Memory B cell (primary cell): ENCODE data around the gene MS4A10.
A peak's percentile ranks its signal among the peaks of the same experiment; 100 is the strongest.

Experiments used
- ATAC-seq: fragments of 150-1000 bp; cut with Tn5 transposase; 2 replicates; pipeline ENCODE4 v1.10.0; 2021; ENCODE audit warnings: low read depth, mild to moderate bottlenecking, moderate library complexity
- DNase-seq, 2 donors: peaks; one replicate each; pipeline ENCODE4 v3.0.0; 2022; ENCODE audit warnings: low spot score in 2 of 2
- H3K27ac Mint-ChIP-seq: one replicate; pipeline ENCODE4 v1.8.0; 2022; ENCODE audit warnings: mild to moderate bottlenecking, moderate library complexity, mixed read lengths
- H3K27me3 Mint-ChIP-seq: one replicate; pipeline ENCODE4 v1.8.0; 2022; ENCODE audit warnings: mixed read lengths
- H3K36me3 Mint-ChIP-seq: one replicate; pipeline ENCODE4 v1.8.0; 2022; ENCODE audit warnings: mild to moderate bottlenecking, mixed read lengths
- H3K4me1 Mint-ChIP-seq: one replicate; pipeline ENCODE4 v1.8.0; 2022; ENCODE audit warnings: mixed read lengths
- H3K4me3 Mint-ChIP-seq: one replicate; pipeline ENCODE4 v1.8.0; 2022; ENCODE audit warnings: mild to moderate bottlenecking, moderate library complexity, mixed read lengths
- H3K9me3 Mint-ChIP-seq: one replicate; pipeline ENCODE4 v1.8.0; 2022; ENCODE audit warnings: mixed read lengths

The MS4A10 gene

DNA sequence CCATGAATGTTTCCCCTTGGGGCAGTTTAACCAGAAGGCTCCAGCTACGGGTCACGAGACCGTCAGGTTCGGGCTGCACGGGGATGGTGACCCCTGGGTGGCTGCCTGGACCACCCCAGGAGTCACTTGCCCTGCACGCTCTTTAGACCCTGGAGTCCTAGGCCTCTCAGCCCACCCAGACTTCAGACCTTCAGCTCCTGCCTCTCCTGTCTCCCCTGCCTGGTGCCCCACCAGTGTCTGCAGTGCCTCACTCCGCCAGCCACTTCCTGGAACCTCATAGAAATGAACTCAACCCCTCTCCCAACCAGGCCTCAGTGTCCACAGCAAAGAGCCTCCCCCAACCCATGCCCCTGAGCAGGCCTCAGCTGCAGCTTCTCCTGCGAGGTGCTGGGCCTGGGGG is 12.5 kb upstream of the MS4A10 start:
- Mint-ChIP-seq H3K9me3 (no peaks in the 10 kb centered on the region), H3K27me3 (peaks cover 17% of the 10 kb centered on the region), H3K36me3 (no peaks in the 10 kb centered on the region), H3K27ac (no peak overlapping the region), H3K4me1 (peaks cover 7% of the 10 kb centered on the region), H3K4me3 (no peak overlapping the region)
- ATAC-seq (no peak), DNase-seq (no peak)

DNA sequence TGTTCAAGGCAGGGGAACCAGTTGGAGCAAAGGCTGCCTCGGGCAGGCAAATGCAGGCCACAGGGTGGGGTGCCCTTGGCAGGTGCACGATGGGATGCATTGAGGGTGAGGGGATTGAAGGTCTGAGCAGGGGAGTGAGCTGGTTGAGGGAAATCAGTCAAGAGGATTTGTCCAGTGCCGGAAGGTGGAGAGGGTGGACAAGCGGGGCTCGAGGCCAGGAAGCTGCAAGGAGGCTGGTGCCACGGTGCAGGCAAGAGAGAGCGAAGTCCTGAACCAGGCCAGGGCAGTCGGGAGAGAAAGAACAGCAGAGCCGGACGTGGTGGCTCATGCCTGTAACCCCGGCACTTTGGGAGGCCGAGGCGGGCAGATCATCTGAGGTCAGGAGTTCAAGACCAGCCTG is 10.4 kb upstream of the MS4A10 start:
- Mint-ChIP-seq H3K27me3 (peaks cover 8% of the 10 kb centered on the region), H3K4me1 (peaks cover 7% of the 10 kb centered on the region), H3K4me3 (no peak overlapping the region), H3K36me3 (no peaks in the 10 kb centered on the region), H3K9me3 (peaks cover 2% of the 10 kb centered on the region), H3K27ac (no peak overlapping the region)
- DNase-seq: no peak
- ATAC-seq: no peak

DNA sequence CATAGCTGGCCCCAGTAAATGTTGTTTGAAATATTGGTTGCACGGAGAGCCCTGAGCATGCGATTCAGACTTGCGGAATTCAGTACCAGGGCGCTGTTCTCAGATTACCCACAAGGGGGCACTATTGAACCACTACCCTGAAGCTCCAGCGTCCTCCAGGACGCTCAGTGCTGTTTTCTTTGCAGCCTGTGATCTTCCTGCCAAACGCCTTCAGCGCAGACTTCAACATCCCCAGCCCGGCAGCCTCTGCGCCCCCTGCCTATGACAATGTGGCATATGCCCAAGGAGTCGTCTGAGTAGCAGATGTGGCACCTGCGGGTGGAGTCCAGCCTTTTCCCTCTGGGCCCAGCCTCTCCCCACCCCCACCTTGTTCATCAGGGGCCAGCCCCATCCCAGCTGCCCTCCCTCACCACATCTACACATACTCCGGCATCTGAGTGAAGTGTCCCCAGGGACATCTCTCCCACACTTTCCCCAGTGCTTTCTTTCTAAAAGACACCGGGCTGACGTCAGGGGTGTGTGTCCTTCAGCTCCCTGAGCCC is 9.6 kb upstream of the MS4A10 start:
- no peaks in the 10 kb centered on the region for H3K36me3 Mint-ChIP-seq
- peak; percentile 94 for ATAC-seq
- peaks cover 2% of the 10 kb centered on the region for H3K9me3 Mint-ChIP-seq
- peaks cover 7% of the 10 kb centered on the region for H3K27me3 Mint-ChIP-seq
- H3K4me3 Mint-ChIP-seq: no peak overlapping the region
- DNase-seq: peak; percentile 82
- H3K4me1 Mint-ChIP-seq: peaks cover 7% of the 10 kb centered on the region
- H3K27ac Mint-ChIP-seq: no peak overlapping the region

DNA sequence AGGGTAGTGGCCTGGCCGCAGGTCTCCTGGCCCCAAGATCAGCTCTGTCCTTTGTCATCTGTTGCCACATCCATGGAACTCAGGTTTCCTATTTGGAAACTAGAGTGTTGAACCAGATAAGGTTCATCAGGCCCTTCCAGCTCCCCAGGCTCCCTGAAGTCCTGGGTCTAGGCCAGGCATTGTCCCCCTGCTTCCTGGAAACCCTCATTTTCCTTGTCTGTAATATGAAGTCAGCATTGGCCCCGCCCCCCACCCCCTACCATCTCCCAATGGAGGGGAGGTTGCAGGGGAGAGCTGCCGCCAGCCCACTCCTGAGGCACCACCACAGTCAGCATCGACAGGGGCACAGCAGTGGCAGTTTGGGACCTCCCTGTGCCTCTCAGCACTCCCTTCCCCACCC is 9.0 kb upstream of the MS4A10 start:
- DNase-seq (no peak), ATAC-seq (no peak)
- Mint-ChIP-seq H3K27me3 (peaks cover 7% of the 10 kb centered on the region), H3K36me3 (no peaks in the 10 kb centered on the region), H3K27ac (no peak overlapping the region), H3K4me3 (no peak overlapping the region), H3K9me3 (peaks cover 2% of the 10 kb centered on the region), H3K4me1 (peaks cover 7% of the 10 kb centered on the region)

DNA sequence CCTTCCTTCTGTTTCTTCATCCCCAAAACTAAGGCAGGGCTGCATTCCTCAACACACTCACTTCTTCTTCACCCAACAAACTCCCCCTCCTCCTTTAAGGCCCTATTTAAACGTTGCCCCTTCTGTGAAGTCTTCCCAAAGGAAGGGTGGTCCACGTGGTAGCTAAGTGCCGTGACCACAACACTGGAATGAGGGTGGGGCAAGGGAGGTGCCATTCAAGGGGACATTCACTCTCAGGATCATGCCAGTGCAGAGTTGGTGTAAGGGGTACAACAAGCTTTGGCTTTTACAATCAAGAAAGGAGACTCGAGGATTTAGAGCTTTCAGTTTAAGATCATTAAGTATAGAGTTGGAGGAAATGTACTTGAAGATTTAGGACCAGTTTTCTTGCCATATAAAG is 8.0 kb upstream of the MS4A10 start:
- H3K27ac Mint-ChIP-seq: no peak overlapping the region
- ATAC-seq (no peak), DNase-seq (no peak)

DNA sequence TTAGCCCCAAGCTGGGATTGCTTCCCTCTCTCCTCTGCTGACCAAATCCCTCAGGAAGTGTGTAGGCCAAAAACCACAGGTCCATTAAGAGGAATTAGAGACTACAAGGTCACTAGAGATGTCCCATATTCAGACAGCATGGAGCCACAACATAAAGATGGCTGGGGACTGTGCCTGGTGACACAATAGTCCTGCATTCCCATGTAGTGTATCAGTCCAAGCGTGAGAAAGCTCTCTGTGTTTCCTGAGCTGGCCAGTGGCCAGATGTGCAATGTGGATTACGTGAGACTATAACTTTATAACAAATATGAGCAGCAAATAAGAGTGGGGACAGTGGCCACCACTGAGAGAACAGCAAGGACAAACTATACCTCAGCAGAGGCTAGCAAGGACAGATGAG is 7.6 kb upstream of the MS4A10 start:
- Mint-ChIP-seq H3K4me3 (no peak overlapping the region), H3K27me3 (peaks cover 3% of the 10 kb centered on the region), H3K9me3 (peaks cover 2% of the 10 kb centered on the region), H3K27ac (no peak overlapping the region), H3K4me1 (peaks cover 5% of the 10 kb centered on the region), H3K36me3 (no peaks in the 10 kb centered on the region)
- no peak for DNase-seq
- ATAC-seq: no peak

More for the DNA sequence above, 8.0 kb upstream of the MS4A10 start:
- Mint-ChIP-seq H3K4me3 (no peak overlapping the region), H3K27me3 (peaks cover 3% of the 10 kb centered on the region), H3K4me1 (peaks cover 5% of the 10 kb centered on the region), H3K36me3 (no peaks in the 10 kb centered on the region), H3K9me3 (peaks cover 2% of the 10 kb centered on the region)

DNA sequence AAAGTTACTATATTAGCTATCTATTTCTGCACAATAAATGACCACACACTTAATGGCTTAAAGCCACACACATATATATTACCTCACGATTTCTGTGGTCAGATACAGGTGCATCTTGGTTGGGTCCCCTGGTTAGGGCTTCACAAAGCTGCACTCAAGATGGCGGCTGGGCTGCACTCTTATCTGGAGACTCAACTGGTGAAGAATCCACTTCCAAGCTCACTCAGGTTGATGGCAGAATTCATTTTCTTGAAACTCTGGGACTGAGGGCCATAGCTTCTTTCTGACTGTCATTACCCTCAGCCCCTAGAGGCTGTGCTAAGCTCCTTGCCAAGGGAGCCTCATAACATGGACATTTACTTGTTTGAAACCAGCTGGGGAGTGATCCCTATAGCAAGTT is 5.1 kb upstream of the MS4A10 start:
- no peak overlapping the region for H3K27ac Mint-ChIP-seq
- no peaks in the 10 kb centered on the region for H3K4me1 Mint-ChIP-seq
- no peaks in the 10 kb centered on the region for H3K27me3 Mint-ChIP-seq
- DNase-seq: no peak
- peaks cover 2% of the 10 kb centered on the region for H3K9me3 Mint-ChIP-seq
- H3K36me3 Mint-ChIP-seq: no peaks in the 10 kb centered on the region
- ATAC-seq: no peak
- H3K4me3 Mint-ChIP-seq: no peak overlapping the region

DNA sequence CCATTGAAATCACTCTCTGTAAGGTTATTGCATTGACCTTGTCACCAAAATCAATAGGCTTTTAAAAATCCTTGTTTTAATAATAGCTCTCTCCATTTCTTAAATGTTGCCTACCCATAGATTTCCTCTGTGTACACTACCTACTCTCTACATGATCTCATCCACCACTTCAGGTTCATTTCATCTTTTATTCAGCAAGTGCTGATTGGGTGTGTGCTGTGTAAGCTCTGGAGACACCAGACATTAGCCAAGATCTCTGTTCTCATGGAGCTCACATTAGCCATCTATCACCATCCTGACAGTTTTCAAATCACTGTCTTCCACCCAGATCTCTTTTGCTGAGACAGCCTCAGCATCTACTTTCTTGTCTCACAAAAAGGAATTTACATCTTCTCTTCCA is 4.4 kb upstream of the MS4A10 start:
- Mint-ChIP-seq H3K36me3 (no peaks in the 10 kb centered on the region), H3K4me3 (no peak overlapping the region), H3K9me3 (peaks cover 2% of the 10 kb centered on the region), H3K27me3 (no peaks in the 10 kb centered on the region), H3K4me1 (no peaks in the 10 kb centered on the region), H3K27ac (no peak overlapping the region)
- ATAC-seq: no peak
- DNase-seq: no peak

DNA sequence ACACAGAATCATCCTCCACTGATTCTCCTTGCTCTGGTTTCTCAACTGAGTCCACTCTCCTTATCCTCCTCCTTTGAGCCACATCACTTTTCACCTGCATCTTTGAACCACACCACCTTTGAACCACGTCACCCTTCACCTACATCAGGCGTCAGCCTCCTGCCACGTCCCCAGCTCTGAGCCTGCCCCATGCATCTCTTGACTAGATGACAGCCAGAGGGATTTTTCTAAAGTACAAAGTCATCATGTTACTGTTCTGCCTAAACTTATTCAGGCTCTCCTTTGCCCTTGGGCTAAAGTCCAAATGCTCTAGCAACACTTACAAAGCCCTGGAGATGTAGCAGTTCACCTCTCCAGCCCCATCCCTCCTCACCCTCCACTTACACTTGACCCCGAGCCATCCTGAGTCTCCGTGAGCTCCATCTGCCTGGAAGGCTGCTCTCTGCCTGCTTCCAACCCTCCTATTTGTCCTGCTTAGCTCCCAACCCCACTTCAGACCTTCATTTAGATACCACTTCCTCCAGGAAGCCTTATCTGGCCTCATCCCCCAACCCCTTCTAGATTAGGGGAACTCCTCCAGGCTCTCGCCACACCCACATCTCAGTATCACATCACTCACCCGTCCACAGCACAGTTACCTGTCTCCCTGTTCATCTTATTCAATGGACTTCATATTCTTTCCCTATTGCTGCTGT is 3.7 kb upstream of the MS4A10 start:
- Mint-ChIP-seq H3K4me1 (no peaks in the 10 kb centered on the region), H3K36me3 (no peaks in the 10 kb centered on the region), H3K4me3 (no peak overlapping the region), H3K27ac (no peak overlapping the region), H3K27me3 (no peaks in the 10 kb centered on the region), H3K9me3 (peaks cover 2% of the 10 kb centered on the region)
- no peak for DNase-seq
- peak; percentile 59 for ATAC-seq

DNA sequence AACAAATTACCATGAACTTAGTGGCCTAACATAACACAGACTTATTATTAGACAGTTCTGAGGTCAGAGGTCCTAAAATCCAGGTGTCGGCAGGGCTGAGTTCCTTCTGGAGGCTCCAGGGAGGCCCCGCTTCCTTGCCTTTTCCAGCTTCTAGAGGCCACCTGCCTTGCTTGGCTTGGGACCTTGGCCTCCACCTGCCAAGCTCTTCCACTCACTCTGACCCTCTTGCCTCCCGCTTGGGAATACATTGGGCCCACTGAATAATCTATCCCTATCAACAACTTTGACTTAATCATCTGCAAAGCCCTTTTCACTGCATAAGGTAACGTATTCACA is 3.2 kb upstream of the MS4A10 start:
- Mint-ChIP-seq H3K27ac (no peak overlapping the region), H3K9me3 (peaks cover 2% of the 10 kb centered on the region), H3K4me1 (no peaks in the 10 kb centered on the region), H3K27me3 (no peaks in the 10 kb centered on the region), H3K4me3 (no peak overlapping the region), H3K36me3 (no peaks in the 10 kb centered on the region)
- DNase-seq (no peak), ATAC-seq (no peak)

DNA sequence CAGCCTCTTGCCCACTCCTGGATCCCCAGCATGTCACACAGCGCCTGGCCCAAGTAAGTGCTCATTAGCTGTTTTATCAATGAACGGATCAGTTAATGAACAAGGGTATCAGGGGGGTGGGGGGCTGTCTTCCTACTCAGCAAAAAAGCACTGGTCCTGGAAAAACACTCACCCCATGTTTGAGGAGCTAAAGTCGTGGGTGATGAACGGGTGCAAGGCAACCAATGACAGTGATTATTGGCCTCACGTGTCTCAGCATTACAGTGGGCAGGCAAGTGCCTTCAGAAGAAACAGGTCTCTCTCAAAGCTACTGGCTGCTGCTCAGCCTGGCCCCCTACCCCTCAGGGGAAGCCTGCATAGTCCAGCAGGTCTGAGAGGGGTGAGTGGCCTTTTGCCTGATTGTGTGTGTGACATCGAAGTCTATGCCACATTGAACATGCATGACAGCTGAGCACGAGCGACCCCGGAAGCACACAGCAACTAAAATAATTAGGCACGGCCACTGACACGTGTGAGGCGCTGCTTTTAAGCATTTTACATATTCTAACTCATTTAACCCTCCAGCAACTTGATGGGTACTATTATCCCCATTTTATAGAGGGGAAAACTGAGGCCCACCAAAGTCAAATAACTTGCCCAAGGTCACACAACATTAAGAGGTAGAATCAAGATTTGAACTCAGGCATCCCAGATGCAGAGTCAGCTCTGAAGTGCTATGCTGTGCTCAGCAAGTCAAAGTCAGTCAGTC is 2.6 kb upstream of the MS4A10 start:
- DNase-seq: no peak
- Mint-ChIP-seq H3K27me3 (no peaks in the 10 kb centered on the region), H3K4me3 (no peak overlapping the region), H3K27ac (no peak overlapping the region), H3K36me3 (no peaks in the 10 kb centered on the region), H3K9me3 (peaks cover 2% of the 10 kb centered on the region), H3K4me1 (no peaks in the 10 kb centered on the region)
- ATAC-seq: no peak

DNA sequence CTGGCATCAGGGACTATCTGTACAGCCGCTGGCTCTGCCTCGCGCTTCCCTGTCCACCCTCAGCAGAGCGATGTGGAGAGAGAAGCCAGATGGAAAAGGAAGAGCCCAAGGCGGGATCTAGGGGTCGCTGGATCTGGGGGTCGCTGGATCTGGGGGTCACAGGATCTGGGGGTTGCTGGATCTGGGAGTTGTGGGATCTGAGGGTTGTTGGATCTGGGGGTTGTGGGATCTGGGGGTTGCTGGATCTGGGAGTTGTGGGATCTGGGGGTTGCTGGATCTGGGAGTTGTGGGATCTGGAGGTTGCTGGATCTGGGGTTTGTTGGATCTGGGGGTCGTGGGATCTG is 2.0 kb upstream of the MS4A10 start:
- DNase-seq: no peak
- Mint-ChIP-seq H3K9me3 (peaks cover 2% of the 10 kb centered on the region), H3K36me3 (no peaks in the 10 kb centered on the region), H3K4me1 (no peaks in the 10 kb centered on the region), H3K4me3 (no peak overlapping the region), H3K27me3 (no peaks in the 10 kb centered on the region), H3K27ac (no peak overlapping the region)
- no peak for ATAC-seq

DNA sequence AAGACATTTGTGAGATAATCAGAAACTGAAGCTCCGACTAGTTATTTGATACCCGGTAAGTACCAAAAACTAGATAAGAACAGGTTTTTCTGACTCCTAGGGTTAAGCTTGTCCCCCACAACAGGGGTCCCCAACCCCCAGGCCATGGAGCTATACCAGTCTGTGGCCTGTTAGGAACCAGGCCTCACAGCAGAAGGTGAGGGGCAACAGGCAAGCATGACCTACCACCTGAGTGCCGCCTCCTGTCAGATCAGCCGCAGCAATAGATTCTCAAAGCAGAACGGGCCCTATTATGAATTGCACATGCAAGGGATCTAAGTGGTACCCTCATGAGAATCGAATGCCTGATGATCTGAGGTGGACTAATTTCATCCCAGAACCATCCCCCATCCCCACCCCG is 1.2 kb upstream of the MS4A10 start:
- DNase-seq (no peak), ATAC-seq (no peak)
- Mint-ChIP-seq H3K27me3 (no peaks in the 10 kb centered on the region), H3K36me3 (no peaks in the 10 kb centered on the region), H3K4me1 (no peaks in the 10 kb centered on the region), H3K4me3 (no peak overlapping the region), H3K9me3 (peaks cover 2% of the 10 kb centered on the region), H3K27ac (no peak overlapping the region)

DNA sequence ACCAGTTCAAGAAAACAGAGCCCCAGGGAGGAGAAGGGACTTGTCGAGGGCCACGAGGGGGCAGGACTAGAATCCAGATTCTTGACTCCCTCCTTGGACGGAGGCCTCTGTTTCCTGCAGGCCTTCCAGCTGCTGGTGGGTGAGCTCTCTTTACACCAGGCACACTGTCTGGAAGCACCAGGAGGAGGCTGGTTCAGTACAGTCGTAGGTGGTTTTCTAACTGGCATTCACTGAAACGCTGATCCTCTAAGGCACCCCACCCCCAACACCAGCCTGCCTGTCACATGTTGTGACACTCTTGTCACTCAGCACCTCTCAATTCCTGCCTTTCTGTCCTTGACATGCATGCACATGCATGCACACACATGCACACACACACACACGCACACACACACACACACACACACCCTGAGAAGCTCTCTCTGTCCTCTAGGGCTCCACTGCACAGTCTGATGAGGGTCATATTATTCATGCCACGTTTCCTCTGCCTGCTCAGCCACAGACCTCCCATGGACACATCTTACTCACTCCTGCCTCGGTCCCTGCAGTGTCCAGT is 751 bp downstream of the MS4A10 start:
- no peaks in the 10 kb centered on the region for H3K9me3 Mint-ChIP-seq
- ATAC-seq: no peak
- no peaks in the 10 kb centered on the region for H3K4me1 Mint-ChIP-seq
- no peaks in the 10 kb centered on the region for H3K36me3 Mint-ChIP-seq
- H3K27ac Mint-ChIP-seq: no peak overlapping the region
- no peak for DNase-seq
- H3K27me3 Mint-ChIP-seq: no peaks in the 10 kb centered on the region
- H3K4me3 Mint-ChIP-seq: no peak overlapping the region
